Measurements from ENCODE around the gene DUSP8.
"Not testable (repeated sequence)": the region's sequence is repeated elsewhere in the genome, so short reads cannot be mapped to it uniquely, and the experiment has no call there.

Gene DUSP8

GRCh38 chr11:1608363-1608762 lies 36.3 kb upstream of the DUSP8 start, which contains the start of gene KRTAP5-3:
KRTAP5-3 (minus strand) TSS chr11:1608463; CDS start chr11:1608385, 78 bp downstream.
- peaks cover 31% of the 10 kb centered on the region for H3K27me3 ChIP-seq (ENCODE audit: low read depth, low read length)
- no peaks in the 10 kb centered on the region for H3K9me3 ChIP-seq (ENCODE audit: insufficient read depth, low read length)
- no peaks in the 10 kb centered on the region for H3K79me2 ChIP-seq (ENCODE audit: low read length)
- no peak within 1 kb of the TSS for H3K4me2 ChIP-seq (ENCODE audit: low read length)
- no peak within 1 kb of the TSS for H2AFZ ChIP-seq (ENCODE audit: low read depth, low read length)
- peaks cover 17% of the 10 kb centered on the region for H3K4me1 ChIP-seq (ENCODE audit: low read length)
- no peak within 1 kb of the TSS for H3K4me3 ChIP-seq (ENCODE audit: low read length)
- H3K27ac ChIP-seq (ENCODE audit: low read length) = no peak within 1 kb of the TSS
- H4K20me1 ChIP-seq (ENCODE audit: insufficient read depth, low read length) = peaks cover 3% of the 10 kb centered on the region; the same call in 1 of the 2 replicates
- peaks cover 4% of the 10 kb centered on the region for H3K36me3 ChIP-seq (replicated peaks; ENCODE audit: low read depth, low read length)
- TF ChIP-seq EZH2phosphoT487 (IDR thresholded peaks at IDR 0.05; ENCODE audit: low read depth) (no peak), CTCF (IDR thresholded peaks at IDR 0.05; ENCODE audit: low read depth, low read length) (no peak)
- no peak within 1 kb of the TSS for H3K9ac ChIP-seq (ENCODE audit: low read length)

- Histone ChIP-seq H3K27me3 (ENCODE audit: low read depth, low read length) (peaks cover 35% of the 10 kb centered on the region), H3K4me1 (ENCODE audit: low read length) (peaks cover 17% of the 10 kb centered on the region)
- H3K4me3 ChIP-seq (ENCODE audit: low read length); H3K9me3 ChIP-seq (ENCODE audit: insufficient read depth, low read length); H3K27ac ChIP-seq (ENCODE audit: low read length); H3K4me2 ChIP-seq (ENCODE audit: low read length); H2AFZ ChIP-seq (ENCODE audit: low read depth, low read length); H3K79me2 ChIP-seq (ENCODE audit: low read length); H3K9ac ChIP-seq (ENCODE audit: low read length); H4K20me1 ChIP-seq (ENCODE audit: insufficient read depth, low read length); H3K36me3 ChIP-seq (replicated peaks; ENCODE audit: low read depth, low read length): not testable (repeated sequence)
Measured at GRCh38 chr11:1607901-1608300, 35.8 kb upstream of the DUSP8 start.

- H3K4me3 ChIP-seq (ENCODE audit: low read length); H3K36me3 ChIP-seq (replicated peaks; ENCODE audit: low read depth, low read length); H3K4me2 ChIP-seq (ENCODE audit: low read length); H3K9ac ChIP-seq (ENCODE audit: low read length); H2AFZ ChIP-seq (ENCODE audit: low read depth, low read length); H4K20me1 ChIP-seq (ENCODE audit: insufficient read depth, low read length); H3K27ac ChIP-seq (ENCODE audit: low read length); H3K79me2 ChIP-seq (ENCODE audit: low read length); H3K9me3 ChIP-seq (ENCODE audit: insufficient read depth, low read length): not testable (repeated sequence)
- H3K27me3 ChIP-seq (ENCODE audit: low read depth, low read length) = peaks cover 40% of the 10 kb centered on the region
- H3K4me1 ChIP-seq (ENCODE audit: low read length) = peaks cover 17% of the 10 kb centered on the region
Measured at GRCh38 chr11:1607156-1607845, 35.2 kb upstream of the DUSP8 start.

GRCh38 chr11:1605923-1606322 lies 33.9 kb upstream of the DUSP8 start:
- Histone ChIP-seq H3K9ac (ENCODE audit: low read length) (peak overlapping the region; percentile 9; the same call in 1 of the 2 replicates), H3K4me3 (ENCODE audit: low read length) (peak overlapping the region; percentile 54), H3K27me3 (ENCODE audit: low read depth, low read length) (peaks cover 54% of the 10 kb centered on the region), H3K27ac (ENCODE audit: low read length) (peak overlapping the region; percentile 42; the same call in 1 of the 2 replicates), H3K4me2 (ENCODE audit: low read length) (peak overlapping the region; percentile 75), H3K4me1 (ENCODE audit: low read length) (peaks cover 26% of the 10 kb centered on the region)
- H2AFZ ChIP-seq (ENCODE audit: low read depth, low read length); H3K36me3 ChIP-seq (replicated peaks; ENCODE audit: low read depth, low read length); H3K79me2 ChIP-seq (ENCODE audit: low read length); H3K9me3 ChIP-seq (ENCODE audit: insufficient read depth, low read length); H4K20me1 ChIP-seq (ENCODE audit: insufficient read depth, low read length): not testable (repeated sequence)

GRCh38 chr11:1604711-1605110 lies 32.6 kb upstream of the DUSP8 start:
- Histone ChIP-seq H3K9ac (ENCODE audit: low read length) (no peak overlapping the region), H3K27me3 (ENCODE audit: low read depth, low read length) (peaks cover 66% of the 10 kb centered on the region)

GRCh38 chr11:1604181-1604580 lies 32.1 kb upstream of the DUSP8 start:
- no peak overlapping the region for H3K4me3 ChIP-seq (ENCODE audit: low read length)
- H3K79me2 ChIP-seq (ENCODE audit: low read length) = no peaks in the 10 kb centered on the region
- H3K27me3 ChIP-seq (ENCODE audit: low read depth, low read length) = peaks cover 71% of the 10 kb centered on the region
- H3K27ac ChIP-seq (ENCODE audit: low read length) = no peak overlapping the region
- H3K36me3 ChIP-seq (replicated peaks; ENCODE audit: low read depth, low read length) = peaks cover 4% of the 10 kb centered on the region
- H4K20me1 ChIP-seq (ENCODE audit: insufficient read depth, low read length) = peaks cover 3% of the 10 kb centered on the region; the same call in 1 of the 2 replicates
- H3K9me3 ChIP-seq (ENCODE audit: insufficient read depth, low read length) = no peaks in the 10 kb centered on the region
- TF ChIP-seq CTCF (IDR thresholded peaks at IDR 0.05; ENCODE audit: low read depth, low read length) = no peak
- no peak for TF ChIP-seq EZH2phosphoT487 (IDR thresholded peaks at IDR 0.05; ENCODE audit: low read depth)
- peaks cover 26% of the 10 kb centered on the region for H3K4me1 ChIP-seq (ENCODE audit: low read length)
- no peak overlapping the region for H3K4me2 ChIP-seq (ENCODE audit: low read length)
- H2AFZ ChIP-seq (ENCODE audit: low read depth, low read length) = no peak overlapping the region
- no peak overlapping the region for H3K9ac ChIP-seq (ENCODE audit: low read length)

More at GRCh38 chr11:1604711-1605110, 32.6 kb upstream of the DUSP8 start:
- Histone ChIP-seq H3K79me2 (ENCODE audit: low read length) (no peaks in the 10 kb centered on the region), H3K4me2 (ENCODE audit: low read length) (no peak overlapping the region), H4K20me1 (ENCODE audit: insufficient read depth, low read length) (peaks cover 3% of the 10 kb centered on the region; the same call in 1 of the 2 replicates), H3K9me3 (ENCODE audit: insufficient read depth, low read length) (no peaks in the 10 kb centered on the region), H3K4me3 (ENCODE audit: low read length) (no peak overlapping the region), H3K27ac (ENCODE audit: low read length) (no peak overlapping the region), H3K4me1 (ENCODE audit: low read length) (peaks cover 26% of the 10 kb centered on the region), H3K36me3 (replicated peaks; ENCODE audit: low read depth, low read length) (peaks cover 4% of the 10 kb centered on the region), H2AFZ (ENCODE audit: low read depth, low read length) (no peak overlapping the region)
- no peak for TF ChIP-seq EZH2phosphoT487 (IDR thresholded peaks at IDR 0.05; ENCODE audit: low read depth)

Measured in OCI-LY3 (cell line).